Left cardiac atrium (tissue), 4 donors: Measurements from ENCODE around the gene MAL. TPM values are rescaled to one million over a fixed set of nuclear protein-coding genes. Genes with fewer than 3 reads are reported as not detected.

Experiments
- ATAC-seq, 2 donors: fragments of 200-7000 bp; cut with Tn5 transposase; one replicate each; pipeline ENCODE4 v1.9.1; 2020; ENCODE audit warnings: mild to moderate bottlenecking in 2 of 2, moderate library complexity in 2 of 2
- DNase-seq: peaks from one replicate; pipeline ENCODE4 v3.0.0-alpha.2; 2020
- intact Hi-C, 2 donors: fragments of 100-400 bp; cut with DNase I; formaldehyde crosslinking; loops; one replicate each; pipeline versions ENCODE4 v1.14.1 to v1.15.1; 2022 to 2023
- total RNA-seq, 2 donors: library from RNA; stranded (reverse); fragmentation: NEBNext Ultra II Directional; extraction: Animal tissue kit (Norgen Biotek cat#: 25700); gene quantifications; one replicate each; pipeline ENCODE4 v1.2.1, GENCODE V29; 2021
- donor health status: DM: no; HTN: yes; CAD: no.
- donor health status: DM: no; HTN: yes; CAD: no; lungs with severe emphysema.
- donor health status: DM: yes; HTN: yes; CAD: no.
- donor health status: Dilated cardiomyopathy.

The MAL gene
- total RNA-seq, 2 donors from 2014 or later: 5.8 to 7.8 TPM

DNA sequence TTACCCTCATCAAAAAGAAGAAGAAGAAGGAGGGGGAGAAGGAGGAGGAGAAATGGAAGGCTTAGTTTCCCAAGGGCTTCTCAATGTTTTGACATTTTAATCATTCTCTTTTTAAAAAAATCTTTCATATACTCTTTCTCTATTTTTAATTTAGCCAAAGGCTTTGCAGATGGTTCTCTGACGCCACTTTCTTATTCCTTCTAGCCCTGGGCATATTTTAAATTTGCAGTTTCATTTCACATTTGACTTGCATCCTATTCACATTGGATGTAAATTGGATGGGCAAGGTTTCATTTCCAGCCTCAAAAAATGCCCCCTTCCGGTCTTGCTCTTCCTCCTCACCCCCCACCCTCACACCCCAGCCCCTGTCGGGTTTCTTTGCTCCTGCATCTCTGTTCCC lies 29.8 kb downstream of the MAL start:
- DNase-seq (no peak), ATAC-seq (no peak)
- intact Hi-C loops: no loop called here

DNA sequence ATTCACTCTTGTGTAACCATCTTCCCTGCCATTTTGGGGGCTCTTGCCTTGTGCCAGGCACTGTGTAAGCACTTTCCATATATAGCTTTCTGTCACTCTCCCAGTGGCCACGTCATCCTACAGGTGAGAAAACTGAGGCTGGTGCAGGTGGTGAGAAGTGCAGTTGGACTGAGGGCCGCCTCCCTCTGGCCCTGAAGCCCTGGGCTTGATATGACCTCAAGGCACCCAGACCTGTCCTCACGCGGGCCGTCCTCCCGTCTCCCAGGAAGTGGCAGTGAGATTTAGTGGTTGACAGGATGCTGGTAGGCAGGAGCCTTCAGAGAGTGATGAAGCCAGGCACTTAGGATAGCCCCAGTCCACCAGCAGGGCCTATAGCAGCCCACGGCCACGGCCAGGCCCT lies 30.5 kb downstream of the MAL start:
- peak; percentile 4 for DNase-seq
- ATAC-seq: no peak
- intact Hi-C loops: no loop called here

DNA sequence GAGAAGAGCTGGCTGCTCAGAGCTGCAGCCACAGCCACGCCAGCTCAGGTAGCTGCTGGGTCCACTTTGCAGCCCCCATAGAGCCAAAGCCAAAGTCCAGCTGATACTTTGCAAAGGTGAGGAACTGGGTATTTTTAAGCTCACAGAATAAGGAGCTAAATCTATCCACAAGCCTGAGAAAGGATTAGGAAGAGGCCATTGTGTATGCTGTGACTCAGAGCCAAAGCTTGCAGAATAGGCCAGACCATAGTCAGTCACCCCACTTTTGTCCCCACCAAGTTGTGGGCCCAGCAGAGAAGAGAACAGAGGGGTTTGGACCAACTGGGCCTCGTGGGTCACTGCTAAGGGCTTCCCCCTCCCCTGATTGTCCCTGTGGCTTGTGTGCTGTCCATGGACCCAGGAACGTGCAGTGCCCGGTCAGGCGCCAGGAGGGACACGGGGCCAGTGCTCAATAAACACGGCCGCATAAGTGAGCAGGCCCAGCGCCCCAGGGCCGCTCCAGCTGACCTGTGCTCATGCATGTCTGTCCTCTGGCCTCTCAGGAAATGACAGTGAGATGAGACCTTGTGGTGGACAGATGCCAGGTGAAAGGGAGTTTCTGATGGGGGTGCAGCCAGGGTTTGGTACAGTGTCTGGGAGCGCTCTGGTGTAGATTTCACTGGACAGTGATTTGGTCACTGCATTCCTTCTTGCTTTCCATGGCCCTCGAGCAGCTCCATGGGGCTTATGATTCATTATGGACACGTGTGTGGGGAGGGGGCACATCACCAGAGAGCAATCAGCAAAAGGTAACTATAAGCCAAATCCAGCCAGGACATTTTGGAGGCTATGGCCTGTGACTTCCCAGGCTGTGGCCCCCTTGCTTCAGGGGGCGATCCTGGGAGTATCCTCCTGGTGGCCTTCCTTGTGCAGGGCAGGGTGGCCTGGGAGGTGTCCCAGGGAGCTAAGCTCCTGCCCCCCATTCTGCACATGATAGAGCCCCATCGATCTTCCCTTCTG lies 31.3 kb downstream of the MAL start:
- intact Hi-C loops: no loop called here
- DNase-seq (no peak), ATAC-seq (no peak)

DNA sequence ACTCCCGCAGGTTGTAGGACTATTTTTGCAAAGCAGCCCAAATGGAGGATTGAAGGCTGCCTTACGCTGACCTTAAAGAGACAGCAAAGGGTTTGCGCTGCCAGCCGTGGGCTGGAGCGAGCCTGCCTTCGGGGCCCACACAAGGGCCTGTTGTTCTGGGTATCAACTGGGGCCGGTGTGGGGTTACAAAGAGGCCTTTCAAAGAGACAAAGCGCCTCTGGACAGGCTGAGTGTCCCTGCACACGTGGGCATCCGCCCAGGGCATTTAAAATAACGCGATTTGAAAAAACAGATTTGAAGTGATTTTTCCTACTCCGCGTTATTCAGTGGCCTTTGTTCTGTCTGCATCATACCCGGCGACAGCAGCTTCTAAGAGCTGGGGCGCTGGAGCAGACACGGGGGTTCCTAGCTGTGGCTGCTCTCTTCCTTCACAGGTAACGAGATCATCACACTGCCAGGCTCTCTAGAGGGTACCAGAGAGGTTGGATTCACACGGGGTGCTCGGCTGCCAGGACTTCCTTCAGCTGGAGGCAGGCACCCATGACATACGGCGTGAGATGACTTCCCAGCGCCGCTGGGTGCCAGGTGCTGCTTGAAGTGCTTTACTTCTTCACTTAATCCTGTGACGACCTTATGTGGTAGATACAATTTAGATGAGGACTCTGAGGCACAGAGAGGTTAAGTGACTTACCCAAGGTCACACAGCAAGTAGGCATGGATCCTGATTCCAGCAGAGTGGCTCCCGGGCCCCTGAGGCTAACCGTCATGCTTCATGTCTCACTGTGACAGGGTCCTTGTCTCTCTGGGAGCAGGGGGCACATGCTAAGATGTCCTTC lies 32.2 kb downstream of the MAL start:
- ATAC-seq: no peak

DNA sequence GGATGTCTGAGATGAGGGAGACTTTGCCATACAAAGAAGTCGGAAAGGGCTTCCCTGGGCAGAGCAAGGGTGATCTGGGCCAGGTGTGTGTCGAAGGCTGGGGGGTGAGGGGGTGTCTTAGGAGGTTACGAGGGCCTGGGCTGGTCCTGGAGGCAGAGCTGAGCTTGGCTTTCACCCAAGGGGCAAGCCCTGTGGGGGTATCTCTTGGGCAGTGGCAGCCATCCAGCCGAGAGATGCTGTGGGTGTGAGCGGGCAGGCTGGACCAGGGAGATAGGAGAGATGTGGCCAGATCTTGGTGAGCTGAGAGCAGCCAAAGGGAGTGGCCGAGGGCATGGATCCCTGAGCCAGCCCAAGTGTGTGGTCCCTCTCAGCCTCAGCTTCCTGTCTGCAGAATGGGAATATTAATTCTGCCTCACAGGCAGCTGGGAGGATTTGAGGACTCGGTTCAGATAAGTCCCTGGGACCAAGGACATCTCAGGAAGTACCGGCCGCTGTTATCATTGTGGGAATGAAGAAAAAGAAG lies 33.0 kb downstream of the MAL start:
- ATAC-seq (no peak), DNase-seq (no peak)
- intact Hi-C loops: no loop called here

More for the DNA sequence above, 32.2 kb downstream of the MAL start:
- DNase-seq: no peak
- intact Hi-C loops: no loop called here

DNA sequence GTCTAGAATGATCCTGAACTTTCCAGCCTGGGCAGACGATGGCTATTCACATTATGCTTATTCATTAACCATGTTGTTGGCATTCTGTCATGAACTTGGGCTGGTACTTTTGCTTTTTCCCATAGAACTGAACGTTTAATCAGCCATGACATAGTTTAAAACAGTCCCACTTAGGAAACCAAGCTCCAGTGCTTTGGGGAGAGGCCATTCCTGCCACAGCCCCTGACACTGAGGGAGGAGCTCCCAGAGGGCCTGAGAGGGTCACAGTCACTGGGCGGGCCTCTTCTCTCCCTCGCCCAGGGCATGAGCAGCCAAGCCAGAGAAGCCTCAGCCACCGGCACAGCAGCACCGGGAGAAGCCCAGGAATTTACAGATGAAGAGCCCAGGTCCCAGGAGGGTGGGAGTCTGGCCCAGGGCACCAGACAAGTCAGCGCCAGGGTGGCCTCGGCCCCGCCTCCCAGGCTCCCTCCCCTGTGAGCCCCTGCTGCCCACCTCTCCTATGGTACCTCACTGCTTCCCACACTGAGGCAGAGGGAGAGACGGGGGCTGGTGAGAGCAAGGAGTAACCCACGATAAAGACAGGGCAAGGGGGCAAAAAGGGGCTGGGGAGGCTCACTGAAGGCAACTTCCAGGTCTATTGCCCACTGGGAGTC lies 33.6 kb downstream of the MAL start:
- intact Hi-C loops: no loop called here
- no peak for DNase-seq
- ATAC-seq: no peak

DNA sequence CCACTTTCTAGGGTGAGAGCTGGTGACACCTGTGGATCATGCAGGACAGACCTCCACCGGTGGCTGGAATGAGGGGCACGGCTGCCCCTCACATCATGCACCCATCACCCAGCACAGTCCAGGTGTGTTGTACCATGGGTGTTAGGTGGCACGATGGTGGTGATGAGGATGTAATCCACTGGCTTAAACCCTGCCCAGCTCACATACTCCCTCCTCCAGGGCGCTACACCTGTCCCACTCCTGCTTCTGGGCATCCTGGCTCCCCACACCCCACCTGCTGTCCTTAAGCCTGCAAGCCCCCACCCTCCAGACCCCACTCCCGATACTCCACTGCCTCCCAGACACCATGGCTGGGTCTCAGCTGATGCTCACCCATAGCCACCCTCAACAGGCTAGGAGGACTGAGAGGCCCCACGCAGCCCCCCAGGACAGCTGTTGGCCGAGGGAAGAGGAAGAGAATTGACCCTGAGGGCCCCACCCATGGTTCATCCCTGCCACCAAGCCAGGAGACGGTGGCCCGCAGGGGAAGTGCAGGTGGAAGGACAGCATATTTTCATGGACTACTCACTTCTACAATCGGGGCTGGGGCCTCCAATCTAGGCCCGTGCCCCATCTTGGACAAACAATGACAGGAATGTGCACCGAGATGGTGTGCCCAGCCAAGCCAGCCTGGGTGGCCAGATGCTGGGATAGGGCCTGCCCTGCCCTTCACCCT lies 34.3 kb downstream of the MAL start:
- no peak for DNase-seq
- ATAC-seq: no peak

DNA sequence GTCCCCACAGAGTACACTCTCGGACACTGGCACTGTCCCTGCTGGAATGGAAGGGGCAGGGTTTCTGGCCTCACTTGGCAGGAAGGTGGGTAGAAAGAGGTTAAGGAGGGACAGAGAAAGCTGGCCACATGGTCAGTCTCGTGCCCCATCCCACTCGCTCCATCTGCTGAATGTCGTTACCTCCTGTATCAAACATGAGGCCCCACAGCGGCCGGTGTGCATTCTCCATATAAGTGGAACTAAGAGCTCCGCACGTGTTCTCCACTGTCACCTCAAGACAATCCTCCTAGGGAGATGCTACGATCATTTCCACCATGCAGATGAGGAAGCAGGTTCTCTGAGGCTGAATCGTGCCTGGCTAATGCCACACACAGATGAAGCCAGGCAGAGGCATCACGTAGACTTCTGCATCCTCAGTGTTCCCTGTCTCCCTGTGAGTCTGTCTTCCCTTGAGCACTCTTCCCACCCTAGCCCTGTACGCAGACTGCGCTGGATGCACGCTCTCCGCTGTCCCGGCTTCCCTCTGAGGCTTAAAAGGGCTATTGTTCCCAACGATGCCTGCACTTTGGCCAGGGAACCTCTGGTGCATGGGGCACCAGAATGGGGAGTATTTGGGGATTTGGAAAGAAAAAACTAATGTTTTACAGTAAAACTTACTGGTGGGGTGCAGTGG lies 35.1 kb downstream of the MAL start:
- ATAC-seq: no peak
- no peak for DNase-seq
- intact Hi-C loops: no loop called here

More for the DNA sequence above, 34.3 kb downstream of the MAL start:
- intact Hi-C loops: no loop called here

DNA sequence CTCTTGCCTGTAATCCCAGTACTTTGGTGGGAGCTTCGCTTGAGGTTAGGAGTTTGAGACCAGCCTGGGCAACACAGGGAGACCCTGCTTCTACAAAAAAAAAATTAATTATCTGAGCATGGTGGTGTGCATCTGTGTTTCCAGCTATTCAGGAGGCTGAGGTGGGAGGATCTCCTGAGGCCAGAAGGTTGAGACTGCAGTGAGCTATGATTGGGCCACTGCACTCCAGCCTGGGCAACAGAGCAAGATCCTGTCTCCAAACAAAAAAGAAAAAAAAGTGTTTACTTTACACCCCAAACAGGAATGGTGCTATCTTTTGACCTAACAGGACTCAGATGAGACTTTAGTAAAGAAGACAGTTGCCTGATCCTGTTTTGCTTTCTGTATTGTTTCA lies 35.6 kb downstream of the MAL start:
- no peak for DNase-seq
- ATAC-seq: no peak

DNA sequence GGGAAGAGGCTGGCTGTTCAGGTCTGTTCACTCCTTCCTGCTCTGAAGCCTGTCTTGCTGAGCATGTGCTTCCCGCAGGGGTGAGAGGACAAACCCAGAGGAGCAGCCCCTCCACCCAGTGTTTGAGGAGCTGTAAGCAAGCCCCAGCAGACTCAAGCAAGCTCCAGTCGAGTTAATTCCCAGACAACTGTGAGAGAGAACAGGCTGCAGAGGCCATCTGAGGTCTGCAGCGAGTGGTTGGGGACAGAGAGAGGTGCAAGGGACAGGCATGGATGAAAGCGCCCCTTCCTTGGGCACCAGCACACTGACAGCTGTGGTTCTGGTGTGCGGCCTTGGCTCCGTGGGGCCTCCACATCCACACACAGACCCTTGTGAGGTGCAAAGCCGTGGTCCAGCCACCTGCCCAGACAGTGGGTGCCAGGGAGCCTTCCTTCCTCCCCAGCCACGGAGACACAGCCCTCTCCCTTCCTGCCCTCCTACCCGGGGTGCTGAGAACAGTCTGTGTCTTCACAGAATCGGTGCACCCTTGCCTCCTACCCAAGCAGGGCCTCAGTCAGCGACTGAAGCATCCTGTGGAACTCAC lies 36.2 kb downstream of the MAL start:
- ATAC-seq: no peak
- DNase-seq: no peak
- intact Hi-C loops: no loop called here

More for the DNA sequence above, 35.6 kb downstream of the MAL start:
- intact Hi-C loops: no loop called here

DNA sequence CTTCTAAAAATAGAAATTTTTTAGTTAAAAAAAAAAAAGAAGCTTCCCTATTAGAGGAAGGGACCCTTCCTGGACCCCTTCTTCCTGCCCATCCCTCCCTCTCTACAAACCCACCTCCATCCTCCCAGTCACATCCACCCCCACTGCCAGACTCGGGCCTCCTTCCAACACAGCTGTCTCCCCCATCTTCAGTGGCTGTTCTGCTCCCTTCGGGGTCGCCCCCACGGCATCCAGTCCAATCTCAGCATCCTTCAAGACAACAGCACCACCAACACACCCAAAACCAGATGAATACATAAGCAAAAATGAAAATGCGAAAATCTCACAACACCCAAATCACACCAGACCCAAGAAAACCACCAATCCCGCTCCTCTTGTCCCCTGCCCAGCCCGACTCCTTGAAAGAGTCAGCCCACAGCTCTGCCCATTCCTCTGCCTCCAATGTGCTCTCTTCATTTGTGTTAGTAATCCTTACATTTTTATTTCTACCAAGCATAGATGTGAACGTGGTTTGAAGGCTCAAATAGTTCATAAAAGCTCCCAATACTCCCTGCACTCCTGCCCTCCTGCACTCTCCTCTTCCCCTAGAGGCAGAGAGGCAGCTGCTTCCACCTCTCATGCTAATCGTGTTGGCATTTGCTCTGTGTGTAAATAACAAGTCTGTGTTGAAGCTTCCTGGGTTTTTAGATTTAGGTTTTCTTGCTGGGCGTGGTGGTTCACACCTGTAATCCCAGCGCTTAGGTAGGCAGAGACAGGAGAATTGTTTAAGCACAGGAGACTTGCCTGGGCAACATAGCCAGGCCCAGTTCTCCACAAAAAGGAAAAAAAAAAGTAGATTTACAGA lies 37.0 kb downstream of the MAL start:
- DNase-seq (no peak), ATAC-seq (no peak)
- intact Hi-C loops: no loop called here

DNA sequence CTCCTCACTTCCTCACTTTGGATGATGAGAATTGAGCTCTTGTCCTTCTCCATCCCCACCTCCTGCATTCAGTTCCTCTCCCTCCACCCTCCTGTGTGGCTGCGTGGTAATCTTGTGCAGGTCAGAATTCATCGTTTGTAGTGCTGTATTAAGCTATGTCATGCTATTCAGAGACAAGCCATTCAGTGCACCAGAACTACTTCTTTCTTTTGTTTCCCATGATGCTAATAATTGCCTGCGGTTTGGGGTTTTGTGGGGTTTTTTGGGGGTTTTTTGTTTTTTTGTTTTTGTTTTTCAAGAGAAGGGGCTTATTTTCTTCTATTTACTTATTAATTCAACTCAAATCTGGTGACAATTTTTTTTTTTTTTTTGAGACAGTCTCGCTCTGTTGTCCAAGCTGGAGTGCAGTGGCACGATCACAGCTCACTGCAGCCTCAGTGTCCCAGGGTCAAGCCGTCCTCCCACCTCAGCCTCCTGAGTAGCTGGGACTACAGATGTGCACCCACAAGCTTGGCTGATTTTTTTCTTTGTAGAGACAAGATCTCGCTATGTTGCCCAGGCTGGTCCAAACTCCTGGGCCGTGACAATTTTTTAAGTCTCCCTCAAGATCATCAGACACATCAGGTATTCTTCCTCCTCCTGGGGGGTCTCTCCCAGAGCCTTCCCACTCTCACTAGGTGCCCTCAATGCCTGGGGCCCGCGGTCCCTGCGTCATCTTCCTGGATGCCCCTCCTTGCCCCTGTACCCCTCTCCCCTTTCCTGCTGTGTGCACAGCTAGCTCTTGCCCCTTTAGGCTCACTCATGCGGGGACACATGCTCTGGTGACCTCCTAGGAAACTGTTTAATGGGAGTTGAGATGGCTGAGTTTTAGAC lies 37.8 kb downstream of the MAL start:
- DNase-seq (no peak), ATAC-seq (no peak)

DNA sequence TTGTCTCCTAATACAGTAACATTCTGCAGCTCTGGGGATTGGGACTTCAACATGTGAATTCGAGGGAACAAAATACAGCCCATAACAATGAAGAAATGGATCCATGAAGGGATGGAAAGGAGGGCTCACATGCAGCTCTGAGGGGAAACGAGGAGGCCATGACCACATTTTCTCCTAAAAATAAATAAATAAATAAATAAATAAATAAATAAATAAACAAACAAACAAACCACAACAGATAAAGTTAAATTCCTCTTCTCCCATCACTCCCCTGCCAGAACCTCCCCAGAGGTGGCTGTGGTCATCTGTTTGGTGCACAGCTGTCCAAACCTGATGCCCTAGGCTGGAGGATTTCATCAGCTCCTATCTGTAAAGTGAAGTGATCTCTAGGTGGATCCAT lies 42.7 kb downstream of the MAL start:
- DNase-seq (no peak), ATAC-seq (no peak)
- intact Hi-C loops: no loop called here

More for the DNA sequence above, 37.8 kb downstream of the MAL start:
- intact Hi-C loops: no loop called here

DNA sequence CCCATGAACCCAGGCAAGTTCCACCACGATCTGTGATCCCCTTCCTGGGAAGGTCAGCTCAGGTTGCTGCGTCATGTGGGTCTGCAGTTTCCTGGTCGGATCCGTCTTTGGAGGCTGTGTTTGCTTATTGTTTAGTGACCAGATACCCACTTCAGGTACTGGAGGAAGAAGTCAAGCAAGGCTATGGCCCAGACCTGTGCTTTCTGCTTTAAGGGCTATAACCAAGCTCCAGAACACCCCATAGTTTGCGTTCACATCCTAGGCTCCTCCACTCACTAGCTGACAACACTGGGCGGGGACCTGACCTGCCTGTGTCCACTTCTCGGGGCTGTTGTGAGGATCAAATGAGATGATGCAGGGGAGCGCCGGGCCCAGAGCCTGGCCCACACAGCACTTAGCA lies 44.0 kb downstream of the MAL start:
- DNase-seq (no peak), ATAC-seq (no peak)
- intact Hi-C loops: no loop called here

DNA sequence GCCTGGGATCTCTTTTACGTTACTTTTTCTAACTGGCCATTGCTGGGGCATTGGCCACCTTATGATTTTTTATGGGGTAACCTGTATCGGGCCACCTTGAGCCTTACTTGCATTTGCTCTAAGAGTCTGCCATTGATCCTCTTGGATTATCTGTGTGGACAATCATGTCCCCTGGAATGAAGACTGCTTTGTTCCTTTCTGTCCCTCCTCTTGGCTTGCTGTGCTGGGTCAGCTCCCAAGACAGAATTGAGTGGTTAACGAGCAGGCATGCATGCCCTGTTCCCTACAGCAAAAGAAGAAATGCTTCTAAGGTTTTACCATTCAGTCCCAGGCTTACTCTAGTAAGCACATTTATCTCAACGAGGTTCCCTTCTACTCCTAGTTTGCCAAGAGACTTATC lies 46.3 kb downstream of the MAL start:
- no peak for DNase-seq
- ATAC-seq: no peak
- intact Hi-C loops: loop anchor here in 1 of 2 donors (10.0 kb wide), 1 partner anchor 57 kb away; no protein-coding TSS in a partner anchor

DNA sequence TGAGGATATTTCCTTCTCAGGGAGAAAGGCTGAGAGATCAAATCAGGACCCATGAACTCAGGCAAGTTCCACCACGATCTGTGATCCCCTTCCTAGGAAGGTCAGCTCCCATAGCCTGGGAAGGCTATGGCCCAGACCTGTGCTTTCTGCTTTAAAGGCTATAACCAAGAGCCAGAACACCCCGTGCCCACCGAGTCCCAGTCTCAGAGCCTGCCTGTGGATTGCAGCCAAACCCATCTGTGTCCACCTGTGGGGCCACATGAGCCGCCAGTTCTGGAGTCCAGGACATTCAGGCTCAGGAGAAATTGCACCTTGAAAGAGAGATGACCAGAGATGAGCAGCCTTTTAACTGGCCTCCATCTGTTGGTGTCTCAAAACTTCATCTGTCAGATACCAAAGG lies 46.9 kb downstream of the MAL start:
- ATAC-seq: no peak
- DNase-seq: no peak
- intact Hi-C loops: loop anchor here in 1 of 2 donors (10.0 kb wide), 1 partner anchor 58 kb away; no protein-coding TSS in a partner anchor
